ENCODE results near the gene LTBP1.

The LTBP1 gene

GRCh38 chr2:33130054-33130447 lies 183.3 kb downstream of the LTBP1 start:
- no peak overlapping the region for H3K27ac ChIP-seq (ENCODE audit: low read depth, low read length)
- 0 out of 2 replicates have a peak, but pooled peaks cover 7% of the 10 kb centered on the region for H3K4me1 ChIP-seq (ENCODE audit: control insufficient read depth, insufficient read depth, low read length)
- H3K4me3 ChIP-seq (ENCODE audit: low read depth, low read length), result no peak overlapping the region
- no peaks in the 10 kb centered on the region for H3K27me3 ChIP-seq (ENCODE audit: control insufficient read depth, insufficient read depth, low read length)
- H3K9ac ChIP-seq (ENCODE audit: low read depth, low read length), result no peak overlapping the region
- no peaks in the 10 kb centered on the region for H3K36me3 ChIP-seq (ENCODE audit: control insufficient read depth, insufficient read depth, low read length)
- no peaks in the 10 kb centered on the region for H3K9me3 ChIP-seq (ENCODE audit: control insufficient read depth, insufficient read depth, low read length)

DNA sequence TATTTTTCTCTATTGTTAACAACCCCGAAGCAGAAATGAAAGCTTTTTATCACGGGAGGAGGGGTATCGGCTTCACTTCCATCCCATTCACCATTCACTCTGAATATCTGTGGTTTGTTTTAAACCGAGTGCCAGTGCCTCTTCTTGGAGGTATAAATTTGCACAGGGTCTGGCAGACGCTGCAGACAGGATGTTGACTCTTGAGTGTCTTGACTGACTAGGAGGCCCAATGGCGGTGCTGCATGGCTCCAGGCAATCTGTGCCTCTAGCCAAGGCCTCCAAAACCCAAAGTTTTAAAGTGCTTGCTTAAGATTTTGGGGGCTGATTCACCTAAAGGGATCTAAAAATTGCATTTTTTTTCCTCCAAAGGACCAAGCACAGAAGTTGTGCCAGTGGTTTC lies 183.8 kb downstream of the LTBP1 start:
- Histone ChIP-seq H3K27ac (ENCODE audit: low read depth, low read length) (no peak overlapping the region), H3K9me3 (ENCODE audit: control insufficient read depth, insufficient read depth, low read length) (no peaks in the 10 kb centered on the region), H3K9ac (ENCODE audit: low read depth, low read length) (no peak overlapping the region), H3K27me3 (ENCODE audit: control insufficient read depth, insufficient read depth, low read length) (no peaks in the 10 kb centered on the region), H3K4me1 (ENCODE audit: control insufficient read depth, insufficient read depth, low read length) (0 out of 2 replicates have a peak, but pooled peaks cover 7% of the 10 kb centered on the region), H3K36me3 (ENCODE audit: control insufficient read depth, insufficient read depth, low read length) (no peaks in the 10 kb centered on the region), H3K4me3 (ENCODE audit: low read depth, low read length) (no peak overlapping the region)

DNA sequence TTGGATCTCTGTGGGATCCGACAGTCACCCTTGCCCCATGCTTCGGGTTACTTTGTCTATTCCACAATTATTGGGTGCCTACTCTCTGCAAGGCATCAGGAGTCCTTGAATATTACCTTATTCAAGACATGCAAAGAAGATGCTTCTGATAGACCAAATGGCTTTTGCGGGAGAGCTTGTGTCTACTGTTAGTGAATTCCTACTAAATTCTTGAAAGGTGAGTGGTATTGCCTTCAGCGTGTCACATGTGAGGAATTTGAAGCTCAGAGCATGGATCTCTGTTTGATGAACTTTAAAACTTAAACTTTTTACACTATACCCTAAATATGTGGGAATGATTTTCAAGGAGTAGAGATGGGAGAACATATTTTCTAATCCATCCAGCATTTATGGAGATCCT lies 184.4 kb downstream of the LTBP1 start:
- H3K27ac ChIP-seq (ENCODE audit: low read depth, low read length), result no peak overlapping the region

GRCh38 chr2:33131749-33132148 lies 185.0 kb downstream of the LTBP1 start:
- H3K36me3 ChIP-seq (ENCODE audit: control insufficient read depth, insufficient read depth, low read length), result no peaks in the 10 kb centered on the region
- H3K4me1 ChIP-seq (ENCODE audit: control insufficient read depth, insufficient read depth, low read length), result 0 out of 2 replicates have a peak, but pooled peaks cover 7% of the 10 kb centered on the region
- no peaks in the 10 kb centered on the region for H3K9me3 ChIP-seq (ENCODE audit: control insufficient read depth, insufficient read depth, low read length)
- no peaks in the 10 kb centered on the region for H3K27me3 ChIP-seq (ENCODE audit: control insufficient read depth, insufficient read depth, low read length)
- H3K9ac ChIP-seq (ENCODE audit: low read depth, low read length), result no peak overlapping the region
- no peak overlapping the region for H3K27ac ChIP-seq (ENCODE audit: low read depth, low read length)
- H3K4me3 ChIP-seq (ENCODE audit: low read depth, low read length), result no peak overlapping the region

More for the DNA sequence above, 184.4 kb downstream of the LTBP1 start:
- Histone ChIP-seq H3K9ac (ENCODE audit: low read depth, low read length) (no peak overlapping the region), H3K36me3 (ENCODE audit: control insufficient read depth, insufficient read depth, low read length) (no peaks in the 10 kb centered on the region), H3K4me1 (ENCODE audit: control insufficient read depth, insufficient read depth, low read length) (0 out of 2 replicates have a peak, but pooled peaks cover 7% of the 10 kb centered on the region), H3K27me3 (ENCODE audit: control insufficient read depth, insufficient read depth, low read length) (no peaks in the 10 kb centered on the region), H3K4me3 (ENCODE audit: low read depth, low read length) (no peak overlapping the region), H3K9me3 (ENCODE audit: control insufficient read depth, insufficient read depth, low read length) (no peaks in the 10 kb centered on the region)

DNA sequence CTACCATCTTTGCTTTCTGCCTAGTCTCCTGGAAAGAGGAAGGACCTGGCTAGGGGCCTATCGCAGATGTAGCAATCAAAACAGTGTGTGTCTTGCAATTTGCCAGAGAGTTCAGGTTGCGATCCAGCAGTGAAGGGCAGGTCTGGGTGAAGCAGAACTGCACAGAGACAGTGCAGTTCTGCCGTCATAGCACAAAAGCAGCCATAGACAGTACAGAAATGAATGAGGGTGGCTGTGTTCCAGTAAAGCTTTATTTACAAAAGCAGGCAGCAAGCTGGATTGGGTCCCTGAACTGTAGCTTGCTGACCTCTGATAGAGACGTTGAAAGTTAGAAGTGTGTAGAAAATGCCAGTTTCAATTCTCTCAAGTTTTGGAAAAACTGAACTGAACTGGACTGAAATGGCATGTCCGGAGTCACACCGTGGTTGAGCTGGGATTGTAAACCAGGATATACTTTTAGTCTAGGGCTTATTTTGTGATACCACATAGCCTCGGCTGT lies 186.8 kb downstream of the LTBP1 start:
- Histone ChIP-seq H3K9ac (ENCODE audit: low read depth, low read length) (no peak overlapping the region), H3K36me3 (ENCODE audit: control insufficient read depth, insufficient read depth, low read length) (no peaks in the 10 kb centered on the region), H3K27me3 (ENCODE audit: control insufficient read depth, insufficient read depth, low read length) (no peaks in the 10 kb centered on the region), H3K4me3 (ENCODE audit: low read depth, low read length) (no peak overlapping the region), H3K27ac (ENCODE audit: low read depth, low read length) (no peak overlapping the region), H3K9me3 (ENCODE audit: control insufficient read depth, insufficient read depth, low read length) (no peaks in the 10 kb centered on the region), H3K4me1 (ENCODE audit: control insufficient read depth, insufficient read depth, low read length) (peaks cover 17% of the 10 kb centered on the region)

DNA sequence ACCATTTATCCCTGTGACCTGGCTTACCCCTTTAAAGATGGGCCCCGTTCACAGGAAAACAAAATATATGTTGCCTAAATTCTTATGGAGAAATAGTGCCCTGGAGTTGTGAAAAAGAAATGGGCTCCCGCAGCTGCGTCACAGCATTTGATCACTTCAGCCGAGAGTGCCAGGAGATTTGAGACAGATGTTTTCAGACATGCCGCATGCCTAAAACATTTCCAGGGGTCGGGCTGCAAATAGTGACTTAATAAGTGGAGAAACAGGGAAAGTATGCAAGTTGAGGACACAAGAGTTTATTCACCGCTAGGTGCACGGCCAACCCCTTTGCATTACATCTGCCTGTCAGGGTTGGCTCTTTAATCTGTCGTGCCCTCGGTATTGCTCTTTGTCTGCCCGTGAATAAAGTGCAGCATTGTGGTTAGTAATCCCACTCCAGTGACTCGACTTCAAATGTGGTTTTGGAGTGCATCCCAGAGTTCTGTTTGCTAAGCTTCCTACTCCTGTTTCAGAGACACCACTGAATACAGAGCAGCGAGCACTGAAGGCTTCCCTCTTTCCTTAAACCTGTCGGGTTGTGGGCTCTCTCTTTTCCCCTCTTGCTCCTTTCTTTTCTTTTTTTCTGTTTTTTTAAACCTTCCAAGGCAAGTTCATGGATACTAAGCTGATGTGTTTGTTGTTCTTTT lies 187.5 kb downstream of the LTBP1 start:
- no peak overlapping the region for H3K4me3 ChIP-seq (ENCODE audit: low read depth, low read length)
- H3K9me3 ChIP-seq (ENCODE audit: control insufficient read depth, insufficient read depth, low read length), result no peaks in the 10 kb centered on the region
- no peaks in the 10 kb centered on the region for H3K27me3 ChIP-seq (ENCODE audit: control insufficient read depth, insufficient read depth, low read length)
- H3K27ac ChIP-seq (ENCODE audit: low read depth, low read length), result no peak overlapping the region
- H3K9ac ChIP-seq (ENCODE audit: low read depth, low read length), result no peak overlapping the region
- no peaks in the 10 kb centered on the region for H3K36me3 ChIP-seq (ENCODE audit: control insufficient read depth, insufficient read depth, low read length)
- peaks cover 17% of the 10 kb centered on the region for H3K4me1 ChIP-seq (ENCODE audit: control insufficient read depth, insufficient read depth, low read length)

GRCh38 chr2:33134791-33135560 lies 188.2 kb downstream of the LTBP1 start:
- no peak overlapping the region for H3K4me3 ChIP-seq (ENCODE audit: low read depth, low read length)

GRCh38 chr2:33135645-33136044 lies 188.9 kb downstream of the LTBP1 start:
- H3K27me3 ChIP-seq (ENCODE audit: control insufficient read depth, insufficient read depth, low read length), result no peaks in the 10 kb centered on the region
- no peaks in the 10 kb centered on the region for H3K9me3 ChIP-seq (ENCODE audit: control insufficient read depth, insufficient read depth, low read length)
- H3K27ac ChIP-seq (ENCODE audit: low read depth, low read length), result no peak overlapping the region
- H3K9ac ChIP-seq (ENCODE audit: low read depth, low read length), result no peak overlapping the region
- no peaks in the 10 kb centered on the region for H3K36me3 ChIP-seq (ENCODE audit: control insufficient read depth, insufficient read depth, low read length)
- peaks cover 17% of the 10 kb centered on the region for H3K4me1 ChIP-seq (ENCODE audit: control insufficient read depth, insufficient read depth, low read length)
- no peak overlapping the region for H3K4me3 ChIP-seq (ENCODE audit: low read depth, low read length)

More at GRCh38 chr2:33134791-33135560, 188.2 kb downstream of the LTBP1 start:
- Histone ChIP-seq H3K27ac (ENCODE audit: low read depth, low read length) (no peak overlapping the region), H3K9me3 (ENCODE audit: control insufficient read depth, insufficient read depth, low read length) (no peaks in the 10 kb centered on the region), H3K4me1 (ENCODE audit: control insufficient read depth, insufficient read depth, low read length) (peaks cover 17% of the 10 kb centered on the region), H3K9ac (ENCODE audit: low read depth, low read length) (no peak overlapping the region), H3K36me3 (ENCODE audit: control insufficient read depth, insufficient read depth, low read length) (no peaks in the 10 kb centered on the region), H3K27me3 (ENCODE audit: control insufficient read depth, insufficient read depth, low read length) (no peaks in the 10 kb centered on the region)

- Histone ChIP-seq H3K9me3 (ENCODE audit: control insufficient read depth, insufficient read depth, low read length) (no peaks in the 10 kb centered on the region), H3K27me3 (ENCODE audit: control insufficient read depth, insufficient read depth, low read length) (no peaks in the 10 kb centered on the region), H3K4me1 (ENCODE audit: control insufficient read depth, insufficient read depth, low read length) (peaks cover 17% of the 10 kb centered on the region), H3K36me3 (ENCODE audit: control insufficient read depth, insufficient read depth, low read length) (no peaks in the 10 kb centered on the region), H3K4me3 (ENCODE audit: low read depth, low read length) (no peak overlapping the region), H3K27ac (ENCODE audit: low read depth, low read length) (no peak overlapping the region), H3K9ac (ENCODE audit: low read depth, low read length) (no peak overlapping the region)
Observed at GRCh38 chr2:33136056-33136455, 189.3 kb downstream of the LTBP1 start.

GRCh38 chr2:33136566-33136965 lies 189.8 kb downstream of the LTBP1 start:
- no peak overlapping the region for H3K27ac ChIP-seq (ENCODE audit: low read depth, low read length)
- no peak overlapping the region for H3K4me3 ChIP-seq (ENCODE audit: low read depth, low read length)
- no peaks in the 10 kb centered on the region for H3K27me3 ChIP-seq (ENCODE audit: control insufficient read depth, insufficient read depth, low read length)
- H3K36me3 ChIP-seq (ENCODE audit: control insufficient read depth, insufficient read depth, low read length), result no peaks in the 10 kb centered on the region
- no peaks in the 10 kb centered on the region for H3K9me3 ChIP-seq (ENCODE audit: control insufficient read depth, insufficient read depth, low read length)
- no peak overlapping the region for H3K9ac ChIP-seq (ENCODE audit: low read depth, low read length)
- peaks cover 17% of the 10 kb centered on the region for H3K4me1 ChIP-seq (ENCODE audit: control insufficient read depth, insufficient read depth, low read length)

DNA sequence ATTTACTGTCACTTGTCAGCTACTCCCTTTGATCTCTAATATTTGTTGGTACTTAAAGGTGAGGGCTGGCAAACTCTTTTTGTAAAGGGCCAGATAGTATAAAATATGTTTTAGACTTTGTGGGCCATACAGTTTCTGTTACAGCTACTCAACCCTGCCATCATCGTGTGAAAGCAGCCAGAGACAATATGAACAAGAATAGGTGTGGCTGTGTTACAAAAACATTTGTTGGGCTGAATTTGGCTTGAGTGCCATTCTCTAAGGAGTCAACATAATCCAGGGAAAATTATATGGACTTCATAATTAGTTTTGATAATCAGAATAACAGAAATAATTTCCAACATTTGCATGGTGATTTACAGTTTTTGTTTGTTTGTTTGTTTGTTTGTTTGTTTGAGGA lies 190.6 kb downstream of the LTBP1 start:
- H3K9ac ChIP-seq (ENCODE audit: low read depth, low read length), result no peak overlapping the region
- H3K27ac ChIP-seq (ENCODE audit: low read depth, low read length), result no peak overlapping the region
- no peaks in the 10 kb centered on the region for H3K27me3 ChIP-seq (ENCODE audit: control insufficient read depth, insufficient read depth, low read length)
- no peak overlapping the region for H3K4me3 ChIP-seq (ENCODE audit: low read depth, low read length)
- no peaks in the 10 kb centered on the region for H3K36me3 ChIP-seq (ENCODE audit: control insufficient read depth, insufficient read depth, low read length)
- H3K9me3 ChIP-seq (ENCODE audit: control insufficient read depth, insufficient read depth, low read length), result no peaks in the 10 kb centered on the region
- H3K4me1 ChIP-seq (ENCODE audit: control insufficient read depth, insufficient read depth, low read length), result peaks cover 17% of the 10 kb centered on the region

All from HUES48 (cell line).